SK-N-SH (cell line): ENCODE measurements around the gene CELSR1. TPM values are rescaled to one million over a fixed set of nuclear protein-coding genes. Genes with fewer than 3 reads are reported as not detected.

ENCODE experiments used
- CTCF ChIA-PET: fragments of 300-600, 350-600 bp; formaldehyde crosslinking; extraction: SDS; loops from one replicate; lab custom pipeline; 2021; lab: Yijun Ruan, JAX
- POLR2A ChIA-PET: fragments of 350-600 bp; sonication (Branson Sonifier 250); formaldehyde crosslinking; extraction: SDS; loops from one replicate; lab custom pipeline; 2020; ENCODE audit warnings: antibody characterized with exemption, inconsistent platforms; lab: Yijun Ruan, JAX
- DNase-seq: peaks from one replicate; pipeline ENCODE4 v3.0.0; 2012
- H2AFZ ChIP-seq: fragments of 200-600 bp; sonication (generic); 2 replicates; pipeline ENCODE4 v1.8.1; 2016; ENCODE audit warnings: antibody characterized with exemption, mild to moderate bottlenecking, low read depth
- H3F3A ChIP-seq: fragments of 200-600 bp; sonication (generic); replicated peaks from 2 replicates; pipeline ENCODE3; 2016; ENCODE audit warnings: antibody characterized with exemption, mild to moderate bottlenecking; ENCODE audit not compliant: insufficient read depth
- H3K27ac ChIP-seq, 2 experiments: fragments of 200-500 bp in 1 of 2; fragments of 200-600 bp in 1 of 2; sonication (Bioruptor generic) in 1 of 2; sonication (generic), shearing (Covaris generic) in 1 of 2; 2 replicates each; pipeline versions ENCODE4 v1.5.1 to v1.6.1; 2014 to 2016; ENCODE audit warnings: low read depth in 2 of 2, inconsistent platforms in 1 of 2, low read length in 1 of 2, mild to moderate bottlenecking in 1 of 2, mixed read lengths in 1 of 2
- H3K27me3 ChIP-seq: fragments of 200-600 bp; sonication (generic), shearing (Covaris generic); 2 replicates; pipeline ENCODE4 v1.6.1; 2016; ENCODE audit warnings: mixed run types; ENCODE audit not compliant: insufficient read depth
- H3K36me3 ChIP-seq, 2 experiments: fragments of 200-500 bp in 1 of 2; fragments of 200-600 bp in 1 of 2; sonication (Bioruptor generic) in 1 of 2; sonication (generic) in 1 of 2; replicated peaks in 1 of 2; 2 replicates each; pipeline versions ENCODE3 to v1.5.1; 2014 to 2016; ENCODE audit warnings: low read length in 1 of 2, mild to moderate bottlenecking in 1 of 2; ENCODE audit not compliant: insufficient read depth in 2 of 2, control insufficient read depth in 1 of 2
- H3K4me1 ChIP-seq, 2 experiments: fragments of 200-500 bp in 1 of 2; fragments of 200-600 bp in 1 of 2; sonication (Bioruptor generic) in 1 of 2; sonication (generic), shearing (Covaris generic) in 1 of 2; 2 replicates each; pipeline versions ENCODE4 v1.5.1 to v1.6.1; 2014 to 2016; ENCODE audit warnings: low read depth in 1 of 2, low read length in 1 of 2, mixed run types in 1 of 2; ENCODE audit not compliant: insufficient read depth in 2 of 2, control insufficient read depth in 1 of 2
- H3K4me2 ChIP-seq: fragments of 200-600 bp; sonication (generic), shearing (Covaris generic); 2 replicates; pipeline ENCODE4 v1.6.1; 2017; ENCODE audit warnings: mixed run types
- H3K4me3 ChIP-seq, 2 experiments: fragments of 200-500 bp in 1 of 2; fragments of 200-600 bp in 1 of 2; sonication (Bioruptor generic) in 1 of 2; sonication (generic), shearing (Covaris generic) in 1 of 2; 2 replicates each; pipeline versions ENCODE4 v1.5.1 to v1.8.1; 2014 to 2016; ENCODE audit warnings: low read depth in 2 of 2, inconsistent platforms in 1 of 2, low read length in 1 of 2, mild to moderate bottlenecking in 1 of 2, mixed read lengths in 1 of 2, moderate library complexity in 1 of 2
- H3K79me2 ChIP-seq: fragments of 200-600 bp; sonication (generic); 2 replicates; pipeline ENCODE4 v1.8.1; 2017; ENCODE audit warnings: mild to moderate bottlenecking; ENCODE audit not compliant: insufficient read depth
- H3K9ac ChIP-seq: fragments of 200-600 bp; sonication (generic); 2 replicates; pipeline ENCODE4 v1.6.1; 2017; ENCODE audit warnings: mixed run types
- H3K9me2 ChIP-seq: fragments of 200-600 bp; sonication (generic); 2 replicates; pipeline ENCODE4 v1.6.1; 2017; ENCODE audit warnings: mixed run types
- H3K9me3 ChIP-seq: fragments of 200-600 bp; sonication (generic); 2 replicates; pipeline ENCODE4 v1.6.1; 2017; ENCODE audit warnings: mixed run types, mild to moderate bottlenecking, moderate library complexity
- H4K20me1 ChIP-seq: fragments of 200-600 bp; sonication (generic); 2 replicates; pipeline ENCODE4 v1.6.1; 2017; ENCODE audit warnings: mild to moderate bottlenecking, mixed run types; ENCODE audit not compliant: insufficient read depth
- EZH2phosphoT487 ChIP-seq: fragments of 200-600 bp; sonication (generic); IDR thresholded peaks from 2 replicates; pipeline ENCODE4 v1.6.1; 2017; ENCODE audit warnings: low read depth, mixed run types, mild to moderate bottlenecking, antibody characterized with exemption, moderate library complexity, borderline replicate concordance
- FOSL2 ChIP-seq: IDR thresholded peaks from 2 replicates; pipeline ENCODE4 v1.4.0; 2012; ENCODE audit warnings: low read depth, mild to moderate bottlenecking, moderate library complexity, borderline replicate concordance
- FOXJ3 ChIP-seq: sonication (generic); formaldehyde crosslinking; IDR thresholded peaks from 2 replicates; pipeline ENCODE4 v1.5.1; 2020; ENCODE audit warnings: mild to moderate bottlenecking, missing genetic modification reagents
- FOXM1 ChIP-seq: IDR thresholded peaks from 2 replicates; pipeline ENCODE4 v1.4.0; 2012; ENCODE audit warnings: low read depth, mild to moderate bottlenecking
- GABPA ChIP-seq: IDR thresholded peaks from 2 replicates; pipeline ENCODE4 v1.4.0; 2012; ENCODE audit warnings: low read depth, mild to moderate bottlenecking
- GATA2 ChIP-seq: sonication (generic); formaldehyde crosslinking; IDR thresholded peaks from 2 replicates; pipeline ENCODE4 v1.5.0; 2020; ENCODE audit warnings: mild to moderate bottlenecking, missing genetic modification reagents
- JUND ChIP-seq: IDR thresholded peaks from 2 replicates; pipeline ENCODE4 v1.4.0; 2012
- MAX ChIP-seq: IDR thresholded peaks from 2 replicates; pipeline ENCODE4 v1.4.0; 2012; ENCODE audit warnings: low read depth
- MXI1 ChIP-seq: IDR thresholded peaks from 2 replicates; pipeline ENCODE4 v1.6.1; 2012; ENCODE audit warnings: mild to moderate bottlenecking, low read depth, low read length, improper control_type of control experiment
- RAD21 ChIP-seq: IDR thresholded peaks from 2 replicates; pipeline ENCODE4 v1.6.1; 2012; ENCODE audit warnings: mild to moderate bottlenecking, low read length
- RFX5 ChIP-seq: IDR thresholded peaks from 2 replicates; pipeline ENCODE4 v1.6.1; 2012; ENCODE audit warnings: mild to moderate bottlenecking, improper control_type of control experiment, low read length
- SMC3 ChIP-seq: IDR thresholded peaks from 2 replicates; pipeline ENCODE4 v1.6.1; 2012; ENCODE audit warnings: low read depth, low read length, improper control_type of control experiment
- TAF1 ChIP-seq: IDR thresholded peaks from 2 replicates; pipeline ENCODE4 v1.6.1; 2012; ENCODE audit warnings: low read depth, mild to moderate bottlenecking, low read length, moderate library complexity, borderline replicate concordance
- USF2 ChIP-seq: fragments of 150-350 bp; IDR thresholded peaks from 2 replicates; pipeline ENCODE4 v1.6.1; 2017; ENCODE audit warnings: antibody characterized with exemption, low read length, low read depth, borderline replicate concordance
- YY1 ChIP-seq: IDR thresholded peaks from 2 replicates; pipeline ENCODE4 v1.4.0; 2012; ENCODE audit warnings: low read depth, mild to moderate bottlenecking
- WGBS: methylation state at CpG from one replicate; pipeline ENCODE4 v1.1.6; 2017; ENCODE audit warnings: low lambda C conversion rate; 5-methylcytosine and 5-hydroxymethylcytosine counted together
- polyA plus RNA-seq, 3 experiments: library from polyadenylated mRNA; depleted of rRNA; stranded (reverse); fragments of >200 nt; gene quantifications; 2 replicates each; pipeline ENCODE4 v1.2.3, GENCODE V29; 2012
- TF ChIP-seq, protein P1 (sequence below): IDR thresholded peaks from 2 replicates; pipeline ENCODE4 v1.4.0; 2012; ENCODE audit warnings: low read depth, borderline replicate concordance
- TF ChIP-seq, protein P2 (sequence below): IDR thresholded peaks from 2 replicates; pipeline ENCODE4 v1.4.0; 2012; ENCODE audit warnings: low read depth, borderline replicate concordance

CELSR1 gene
- polyA plus RNA-seq, 1 of the 3 experiments (the other 2 are of a cell fraction): 5.0 TPM

DNA sequence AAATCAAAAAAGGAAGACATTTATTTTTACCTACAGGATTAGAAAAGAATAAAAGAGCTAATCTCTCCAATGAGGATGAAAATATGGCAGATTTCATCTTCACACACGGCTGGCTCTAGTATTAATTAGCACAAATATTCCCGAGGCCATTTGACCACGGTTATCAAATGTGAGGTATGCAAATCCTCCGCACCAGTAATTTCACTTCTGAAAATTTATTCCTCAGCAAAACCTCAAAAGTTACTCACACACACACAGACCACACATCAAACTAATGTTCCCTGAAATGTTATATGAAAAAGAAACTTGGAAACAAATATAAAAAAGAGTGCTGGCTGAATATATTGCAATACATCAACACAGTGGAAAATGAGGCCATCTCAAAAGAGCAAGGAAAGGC lies 32.8 kb downstream of the CELSR1 start:
- peaks cover 0 to 8% of the 10 kb centered on the region in 2 experiments; a peak in 1 of 4 replicates for H3K4me1 ChIP-seq
- peaks cover 9% of the 10 kb centered on the region for H3F3A ChIP-seq
- H3K9me2 ChIP-seq: no peaks in the 10 kb centered on the region
- ChIA-PET CTCF (no interaction called here), POLR2A (no interaction called here)
- no peaks in the 10 kb centered on the region for H3K27me3 ChIP-seq
- no peaks in the 10 kb centered on the region for H3K79me2 ChIP-seq
- no peak overlapping the region for H3K27ac ChIP-seq
- no peak overlapping the region for H3K9ac ChIP-seq
- no peaks in the 10 kb centered on the region for H3K36me3 ChIP-seq
- H3K9me3 ChIP-seq: no peaks in the 10 kb centered on the region
- H4K20me1 ChIP-seq: no peaks in the 10 kb centered on the region
- H3K4me3 ChIP-seq: no peak overlapping the region
- no peak overlapping the region for H2AFZ ChIP-seq
- 58% methylated on average over 4 of the region's 4 CpGs for WGBS
- TF ChIP-seq USF2: no peak
- TF ChIP-seq EZH2phosphoT487: no peak
- TF ChIP-seq GATA2: no peak
- no peak for TF ChIP-seq MXI1
- no peak for TF ChIP-seq MAX
- TF ChIP-seq GABPA: no peak
- TF ChIP-seq FOXJ3 (CRISPR knock-in tag): no peak
- TF ChIP-seq RAD21: no peak
- TF ChIP-seq SMC3: no peak
- TF ChIP-seq FOSL2: no peak
- no peak for TF ChIP-seq RFX5
- no peak for TF ChIP-seq TAF1
- TF ChIP-seq, protein P1, sequence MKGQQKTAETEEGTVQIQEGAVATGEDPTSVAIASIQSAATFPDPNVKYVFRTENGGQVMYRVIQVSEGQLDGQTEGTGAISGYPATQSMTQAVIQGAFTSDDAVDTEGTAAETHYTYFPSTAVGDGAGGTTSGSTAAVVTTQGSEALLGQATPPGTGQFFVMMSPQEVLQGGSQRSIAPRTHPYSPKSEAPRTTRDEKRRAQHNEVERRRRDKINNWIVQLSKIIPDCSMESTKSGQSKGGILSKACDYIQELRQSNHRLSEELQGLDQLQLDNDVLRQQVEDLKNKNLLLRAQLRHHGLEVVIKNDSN: no peak
- TF ChIP-seq YY1: no peak
- no peak for TF ChIP-seq JUND
- TF ChIP-seq, protein P2, sequence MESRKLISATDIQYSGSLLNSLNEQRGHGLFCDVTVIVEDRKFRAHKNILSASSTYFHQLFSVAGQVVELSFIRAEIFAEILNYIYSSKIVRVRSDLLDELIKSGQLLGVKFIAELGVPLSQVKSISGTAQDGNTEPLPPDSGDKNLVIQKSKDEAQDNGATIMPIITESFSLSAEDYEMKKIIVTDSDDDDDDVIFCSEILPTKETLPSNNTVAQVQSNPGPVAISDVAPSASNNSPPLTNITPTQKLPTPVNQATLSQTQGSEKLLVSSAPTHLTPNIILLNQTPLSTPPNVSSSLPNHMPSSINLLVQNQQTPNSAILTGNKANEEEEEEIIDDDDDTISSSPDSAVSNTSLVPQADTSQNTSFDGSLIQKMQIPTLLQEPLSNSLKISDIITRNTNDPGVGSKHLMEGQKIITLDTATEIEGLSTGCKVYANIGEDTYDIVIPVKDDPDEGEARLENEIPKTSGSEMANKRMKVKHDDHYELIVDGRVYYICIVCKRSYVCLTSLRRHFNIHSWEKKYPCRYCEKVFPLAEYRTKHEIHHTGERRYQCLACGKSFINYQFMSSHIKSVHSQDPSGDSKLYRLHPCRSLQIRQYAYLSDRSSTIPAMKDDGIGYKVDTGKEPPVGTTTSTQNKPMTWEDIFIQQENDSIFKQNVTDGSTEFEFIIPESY: no peak
- TF ChIP-seq FOXM1: no peak
- DNase-seq: no peak
- H3K4me2 ChIP-seq: no peak overlapping the region
